GM21447 (cell line): Measurements from ENCODE around the gene MRPL53.
"Not testable (repeated sequence)": the region's sequence is repeated elsewhere in the genome, so short reads cannot be mapped to it uniquely, and the experiment has no call there.

Experiments used
- ATAC-seq: cut with Tn5 transposase; IDR thresholded peaks from one replicate; pipeline ENCODE4 v1.9.1; 2021; ENCODE audit not compliant: unreplicated experiment

MRPL53 gene

DNA sequence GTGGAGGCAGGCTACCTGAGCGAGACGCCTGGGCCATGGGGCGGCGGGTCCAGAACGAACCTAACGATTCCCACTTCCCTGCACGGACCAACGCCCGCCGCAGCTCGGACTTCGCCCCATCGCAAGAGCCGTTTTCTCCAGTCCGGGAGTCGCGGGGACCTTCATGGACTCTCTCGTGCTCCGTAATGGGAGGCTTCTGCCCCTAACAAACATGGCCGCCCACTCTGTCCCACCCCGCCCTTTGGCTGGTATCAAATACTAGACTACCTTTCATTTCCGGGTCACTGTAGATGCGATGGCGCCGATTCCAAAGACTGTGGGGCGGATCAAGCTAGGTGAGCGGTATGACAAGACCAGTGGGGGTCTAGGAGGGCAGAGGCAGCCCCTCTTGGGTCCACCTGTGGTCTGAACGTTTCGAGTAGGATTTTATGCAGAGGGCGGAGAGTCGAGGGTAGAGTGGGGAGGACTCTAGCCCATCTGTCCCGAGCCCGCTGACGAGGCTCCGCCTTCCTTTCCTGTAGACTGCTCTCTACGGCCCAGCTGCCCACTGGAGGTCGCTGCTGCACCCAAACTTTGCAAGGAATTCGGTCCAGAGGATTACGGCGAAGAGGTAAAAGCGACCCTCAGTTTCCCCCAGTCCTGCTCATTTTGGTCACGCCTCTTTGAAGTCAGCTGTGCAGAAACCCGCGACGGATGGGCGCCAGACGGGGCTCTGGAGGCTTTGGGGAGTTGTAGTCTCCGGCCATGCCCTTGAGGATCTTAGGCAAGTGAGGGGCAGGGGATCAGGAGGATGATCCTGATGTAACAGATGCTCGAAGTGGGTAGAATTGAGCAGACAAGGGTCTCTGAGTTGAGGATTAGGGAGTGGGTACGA lies 10.6 kb upstream of the MRPL53 start, which contains the start of the genes CCDC142 and TTC31:
TSS of gene CCDC142 (minus strand) at position 198 of the 874 bp plus-strand sequence. CDS start at position 37, 161 bp downstream.
TSS of gene TTC31 (plus strand) at position 281 of the 874 bp plus-strand sequence. CDS start at position 296, 15 bp downstream.
- ATAC-seq: peak; percentile 94

DNA sequence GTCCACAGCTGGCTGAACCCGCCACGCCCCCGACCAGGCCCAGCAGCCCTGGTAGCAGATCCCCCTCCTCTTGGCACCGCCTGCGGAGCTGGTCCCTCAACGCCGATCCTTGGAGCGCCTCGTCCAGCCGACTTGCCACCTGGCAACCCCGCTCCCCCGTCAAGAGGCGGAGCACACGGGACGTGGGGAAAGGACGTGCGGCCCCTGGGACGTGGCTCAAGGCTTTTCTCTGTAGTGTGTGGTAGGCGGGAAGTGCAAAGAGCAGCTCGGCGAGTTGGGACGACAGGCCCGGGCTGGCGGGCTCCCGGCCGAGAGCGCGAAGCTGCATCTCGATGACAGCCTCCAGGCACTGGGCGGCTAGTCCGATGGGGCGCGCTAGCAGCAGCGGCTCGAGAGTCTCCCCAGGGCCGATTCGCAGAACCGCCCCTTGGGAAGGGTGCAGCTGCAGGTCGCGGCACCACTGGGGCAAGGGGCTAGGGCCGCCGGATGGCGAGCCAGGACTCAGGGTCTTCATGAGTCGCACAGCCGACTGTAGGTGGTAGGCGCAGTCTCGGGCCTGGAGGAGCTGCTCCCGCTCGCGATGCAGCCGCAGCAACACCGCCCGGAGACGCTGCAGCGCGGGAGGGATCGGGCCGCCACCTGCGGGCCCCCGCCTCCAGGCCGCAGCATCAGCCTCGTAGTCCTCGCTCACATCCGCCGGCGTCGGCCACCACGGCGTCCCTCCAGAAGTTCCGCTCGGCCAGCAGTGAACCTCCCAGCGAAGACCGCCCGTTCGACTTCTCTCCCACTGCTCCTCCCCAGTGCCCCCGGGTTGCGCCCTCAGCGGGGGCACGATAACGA lies 9.7 kb upstream of the MRPL53 start:
- ATAC-seq: peak; percentile 38

DNA sequence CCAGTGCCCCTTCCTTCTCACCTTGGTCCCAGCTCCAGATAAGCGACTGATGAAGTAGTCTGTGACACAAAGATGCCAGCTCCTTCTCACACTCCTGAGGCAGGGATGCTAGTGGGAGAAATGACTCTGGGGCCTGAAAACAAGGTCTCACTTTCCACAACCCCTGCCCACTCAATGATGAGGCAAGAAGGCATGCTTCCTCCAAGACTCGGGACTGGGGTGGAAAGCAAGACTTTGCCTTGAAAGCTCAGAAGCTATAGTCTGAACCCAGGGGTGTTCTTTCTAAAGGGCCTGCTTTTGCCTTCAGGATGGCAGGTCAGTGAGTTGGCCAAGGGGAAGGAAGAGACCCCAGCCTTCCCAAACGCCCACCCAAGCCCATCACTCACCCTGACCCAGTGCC lies 9.0 kb upstream of the MRPL53 start:
- ATAC-seq: no peak

DNA sequence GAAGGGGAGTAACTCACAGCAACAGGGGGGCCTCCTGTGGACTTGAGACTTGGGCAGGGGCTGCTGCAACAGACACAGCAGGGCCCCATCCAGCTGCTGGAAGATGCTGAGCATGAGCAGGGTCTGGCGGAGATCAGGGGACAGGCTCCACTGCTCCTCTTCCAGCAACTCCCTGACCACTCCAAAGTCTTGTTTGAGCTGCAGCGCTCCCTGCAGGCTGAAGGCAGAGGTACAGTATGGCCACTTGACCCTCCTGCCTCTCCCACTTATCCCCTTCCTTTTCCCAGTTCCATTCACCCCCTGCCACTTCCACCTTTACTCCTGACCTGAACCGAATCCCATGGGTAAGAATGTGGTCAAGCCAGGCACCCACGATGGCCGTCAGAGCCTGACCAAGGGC lies 2.4 kb upstream of the MRPL53 start:
- ATAC-seq: no peak

DNA sequence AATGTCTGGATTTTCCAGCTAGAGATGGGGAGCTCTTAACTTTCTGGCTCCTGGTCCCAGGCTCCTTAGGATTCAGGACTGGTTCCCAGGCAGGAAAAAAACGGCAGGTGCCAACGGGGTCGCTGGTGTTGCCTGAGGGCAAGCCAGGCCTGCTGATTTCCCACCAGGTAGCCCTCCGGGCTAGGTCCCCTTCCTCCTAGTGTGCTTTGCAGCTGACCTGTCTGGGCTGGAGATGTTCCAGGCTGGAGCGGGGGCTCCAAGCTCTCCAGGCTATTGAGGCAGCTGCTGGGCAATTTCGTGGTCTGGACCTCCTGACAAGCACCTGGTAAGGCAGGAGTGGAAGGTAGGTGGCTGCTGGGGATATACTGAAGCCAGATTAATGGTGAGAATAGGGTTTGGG lies 2.0 kb upstream of the MRPL53 start:
- no peak for ATAC-seq

DNA sequence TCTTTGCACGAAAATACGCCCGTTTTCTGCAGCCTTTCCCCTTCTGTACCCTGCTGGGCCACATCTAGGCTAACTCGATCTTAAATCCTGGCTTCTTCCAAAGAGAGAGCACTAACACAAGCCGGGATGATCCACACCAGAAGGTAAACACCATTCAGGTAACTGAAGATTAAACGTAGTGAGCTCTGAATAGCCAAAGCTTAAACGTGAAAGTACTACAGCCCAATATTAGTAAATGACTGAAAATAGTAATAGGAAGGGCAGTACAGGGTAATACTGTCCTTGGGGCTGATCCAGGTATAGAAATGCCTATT lies 422 bp upstream of the MRPL53 start:
- no peak for ATAC-seq

DNA sequence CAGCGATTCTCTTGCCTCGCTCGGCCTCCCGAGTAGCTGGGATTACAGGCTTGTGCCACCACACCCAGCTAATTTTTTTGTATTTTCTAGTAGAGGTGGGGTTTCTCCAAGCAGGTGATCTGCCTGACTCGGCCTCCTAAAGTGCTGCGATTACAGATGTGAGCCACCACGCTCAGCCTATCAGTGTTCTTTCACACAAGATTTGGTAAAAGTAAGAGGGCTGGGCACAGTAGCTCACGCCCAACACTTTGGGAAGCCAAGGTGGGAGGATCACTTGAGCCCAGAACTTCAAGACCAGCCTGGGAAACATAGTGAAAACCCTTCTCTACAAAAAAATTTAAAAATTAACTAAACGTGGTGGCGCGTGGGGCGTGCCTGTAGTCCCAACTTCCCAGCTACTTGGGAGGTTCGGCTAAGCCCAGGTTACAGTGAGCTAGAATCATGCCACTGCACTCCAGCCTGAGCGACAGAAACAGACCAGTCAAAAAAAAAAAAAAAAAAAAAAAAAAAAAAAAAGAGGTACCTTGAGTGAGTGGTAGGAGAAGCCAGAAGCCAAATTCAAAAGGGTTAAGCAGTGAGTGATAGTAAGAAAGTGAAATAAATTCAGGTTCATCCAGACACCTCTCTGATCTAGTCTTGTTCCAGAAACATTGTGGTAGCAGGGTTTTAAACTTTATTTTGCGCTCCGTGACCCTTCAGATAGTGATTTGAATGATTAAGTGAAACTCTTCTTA lies 981 bp downstream of the MRPL53 start:
- no peak for ATAC-seq

DNA sequence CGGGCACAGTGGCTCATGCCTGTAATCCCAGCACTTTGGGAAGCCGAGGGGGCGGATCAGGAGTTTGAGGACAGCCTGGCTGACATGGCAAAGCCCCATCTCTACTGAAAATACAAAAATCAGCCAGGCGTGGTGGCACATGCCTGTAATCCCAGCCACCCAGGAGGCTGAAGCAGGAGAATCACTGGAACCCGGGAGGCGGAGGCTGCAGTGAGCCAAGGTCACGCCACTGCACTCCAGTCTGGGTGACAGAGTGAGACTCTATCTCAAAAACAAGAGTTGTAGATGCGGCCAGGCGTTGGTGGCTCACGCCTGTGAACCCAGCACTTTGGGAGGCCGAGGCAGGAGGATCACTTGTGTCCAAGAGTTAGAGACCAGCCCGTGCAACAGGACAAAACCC lies 1.7 kb downstream of the MRPL53 start:
- not testable (repeated sequence) for ATAC-seq

DNA sequence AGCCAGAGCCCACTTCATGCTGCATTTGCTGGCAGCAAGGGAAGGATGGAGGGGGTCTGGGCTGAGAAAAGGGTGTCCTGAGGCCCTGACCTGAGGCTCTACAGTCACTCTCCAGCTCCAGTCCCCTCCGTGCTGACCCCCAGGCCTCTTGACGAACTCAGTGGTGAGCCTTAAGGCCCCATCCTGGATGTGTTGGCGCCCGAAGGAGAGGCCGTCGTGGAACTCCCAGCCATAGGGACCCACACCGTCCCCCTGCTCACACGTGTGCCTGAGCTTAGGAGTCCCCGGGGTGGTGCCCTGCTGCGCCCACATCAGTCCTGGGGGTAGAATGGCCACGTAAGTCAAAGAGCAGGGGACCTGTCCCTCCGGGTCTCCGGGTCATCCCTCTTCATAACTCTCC lies 8.1 kb downstream of the MRPL53 start:
- no peak for ATAC-seq

DNA sequence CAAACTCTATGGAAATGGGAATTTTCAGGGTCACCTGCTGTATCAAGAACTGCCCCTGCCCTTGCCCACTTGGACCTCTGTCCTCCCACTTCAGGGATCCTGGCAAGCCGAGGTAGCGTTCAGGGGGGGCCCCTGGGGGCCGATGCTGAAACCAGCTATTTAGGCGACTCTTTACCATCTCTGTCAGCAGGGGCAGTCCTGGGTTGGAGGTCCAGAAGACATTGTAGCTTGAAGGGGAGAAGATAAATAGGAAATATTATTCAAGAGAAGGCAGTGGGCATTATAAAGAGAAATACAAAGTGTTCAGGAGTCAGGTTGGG lies 9.7 kb downstream of the MRPL53 start:
- no peak for ATAC-seq

DNA sequence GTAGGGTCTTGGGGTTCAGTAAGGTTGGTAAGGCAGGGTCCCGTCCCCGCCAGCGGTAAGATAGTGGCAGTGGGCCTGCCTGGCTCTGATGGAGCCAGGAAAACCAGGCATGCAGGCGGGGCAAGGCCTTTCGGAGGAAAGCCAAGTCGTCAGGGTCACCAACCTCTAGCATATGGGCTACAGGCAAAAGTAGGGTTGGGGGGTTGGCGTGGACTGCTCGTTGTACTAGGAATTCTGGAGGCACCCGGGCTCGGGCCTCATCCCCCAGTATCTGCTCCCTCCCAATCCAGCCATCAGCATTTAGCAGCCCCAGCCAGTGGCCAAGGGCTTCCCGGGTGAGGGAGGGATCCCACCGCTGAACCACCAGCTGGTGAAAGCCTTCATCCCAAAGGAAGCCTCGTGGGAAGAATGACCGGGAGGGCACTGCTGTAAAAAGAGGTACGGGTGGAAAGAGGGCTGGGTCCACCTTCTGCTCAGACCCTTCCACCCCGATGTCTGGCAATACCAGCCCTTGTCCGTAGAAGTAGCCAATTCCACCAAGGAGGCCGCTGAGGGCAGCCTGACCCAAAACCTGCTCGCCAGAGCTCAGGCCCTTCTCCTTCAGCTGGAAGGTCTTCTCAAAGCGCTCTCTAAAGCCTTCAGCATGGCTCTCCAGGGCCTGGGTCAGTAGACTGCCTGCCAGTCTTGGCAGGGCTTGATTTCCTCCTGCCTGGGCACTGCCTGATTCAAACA lies 10.3 kb downstream of the MRPL53 start:
- ATAC-seq: no peak

DNA sequence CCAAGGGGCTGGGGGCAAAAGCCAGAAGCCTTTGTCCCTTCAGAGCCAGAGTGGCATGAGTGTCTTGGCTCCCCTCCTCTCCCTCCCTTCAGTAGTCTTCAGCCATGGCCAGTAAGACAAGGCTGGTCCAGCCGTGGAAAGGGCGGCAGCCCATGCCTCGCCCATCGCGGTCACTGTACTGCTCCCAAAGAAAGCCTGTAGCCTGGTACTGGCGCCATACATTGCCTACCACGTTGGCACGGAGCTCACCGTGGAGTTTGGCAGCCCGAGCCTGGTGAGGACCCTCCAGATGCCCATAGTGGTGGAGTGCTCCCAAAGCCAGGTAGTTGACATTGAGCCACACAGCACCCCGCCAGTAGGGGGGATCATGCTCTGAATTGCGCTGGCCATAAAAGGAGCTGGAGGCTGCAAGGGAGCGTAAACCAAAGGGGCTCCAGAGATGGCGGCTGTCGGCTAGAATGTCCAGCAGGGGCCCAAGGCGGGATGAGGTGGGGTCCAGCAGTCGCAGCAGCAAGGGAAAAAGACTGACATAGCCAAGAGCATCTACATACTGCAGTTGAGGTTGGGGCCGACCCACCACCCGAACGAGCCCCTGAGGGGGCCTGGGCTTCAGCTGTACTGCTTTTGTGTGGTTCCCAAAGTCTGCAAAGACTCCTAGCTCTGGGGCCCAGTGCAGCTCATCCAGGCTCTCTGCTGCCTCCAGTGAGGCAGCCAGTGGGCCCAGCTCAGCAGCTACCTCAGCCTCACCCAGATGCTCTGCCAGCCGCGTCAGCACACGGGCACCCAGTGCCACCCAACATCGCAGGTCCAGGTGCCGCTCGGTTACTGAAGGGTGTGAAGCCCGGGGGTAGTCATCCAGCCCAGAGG lies 11.1 kb downstream of the MRPL53 start:
- no peak for ATAC-seq

DNA sequence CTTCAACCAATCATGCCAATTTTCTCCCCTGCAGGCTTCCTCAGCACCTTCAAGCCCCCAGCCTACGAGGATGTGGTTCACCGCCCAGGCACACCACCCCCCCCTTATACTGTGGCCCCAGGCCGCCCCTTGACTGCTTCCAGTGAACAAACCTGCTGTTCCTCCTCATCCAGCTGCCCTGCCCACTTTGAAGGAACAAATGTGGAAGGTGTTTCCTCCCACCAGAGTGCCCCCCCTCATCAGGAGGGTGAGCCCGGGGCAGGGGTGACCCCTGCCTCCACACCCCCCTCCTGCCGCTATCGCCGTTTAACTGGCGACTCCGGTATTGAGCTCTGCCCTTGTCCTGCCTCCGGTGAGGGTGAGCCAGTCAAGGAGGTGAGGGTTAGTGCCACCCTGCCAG lies 12.3 kb downstream of the MRPL53 start:
- not testable (repeated sequence) for ATAC-seq

DNA sequence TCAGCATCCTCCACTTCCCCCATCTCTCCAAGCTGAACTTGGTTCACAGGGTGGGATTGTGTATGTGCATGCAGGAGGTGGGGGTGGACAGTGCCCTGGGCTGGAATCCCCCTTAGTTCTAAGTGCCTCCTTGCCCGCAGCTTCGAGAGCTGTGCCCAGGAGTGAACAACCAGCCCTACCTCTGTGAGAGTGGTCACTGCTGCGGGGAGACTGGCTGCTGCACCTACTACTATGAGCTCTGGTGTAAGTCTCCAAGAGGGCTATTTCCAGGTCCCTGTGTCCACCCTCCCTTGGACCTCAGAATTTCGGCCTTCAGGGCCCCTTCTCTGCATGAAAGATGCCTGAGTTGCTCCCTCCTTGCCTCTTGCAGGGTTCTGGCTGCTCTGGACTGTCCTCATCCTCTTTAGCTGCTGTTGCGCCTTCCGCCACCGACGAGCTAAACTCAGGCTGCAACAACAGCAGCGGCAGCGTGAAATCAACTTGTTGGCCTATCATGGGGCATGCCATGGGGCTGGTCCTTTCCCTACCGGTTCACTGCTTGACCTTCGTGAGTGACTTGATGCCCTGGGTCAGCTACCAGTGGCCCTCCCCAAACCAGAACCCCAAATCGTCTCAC lies 12.9 kb downstream of the MRPL53 start:
- ATAC-seq: not testable (repeated sequence)

DNA sequence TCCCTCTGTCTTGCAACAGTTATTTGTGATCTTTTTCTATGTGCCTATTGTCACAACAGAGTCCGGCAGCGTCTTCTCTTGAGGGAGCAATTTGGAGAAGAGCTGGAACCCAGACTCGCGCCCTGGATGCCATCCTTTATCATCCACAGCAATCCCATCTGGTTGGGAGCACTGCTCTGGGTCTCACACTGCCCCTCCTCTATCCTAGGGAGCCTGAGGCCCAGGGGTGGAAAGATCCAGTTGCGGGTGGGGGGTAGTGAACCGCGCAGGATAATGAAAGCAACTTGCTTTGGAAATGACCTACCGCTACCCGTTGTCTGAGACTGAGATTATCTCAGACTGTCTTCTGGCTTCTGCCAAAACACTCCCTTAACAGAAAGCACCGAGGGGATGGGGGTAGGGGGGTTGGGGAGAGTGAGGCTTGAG lies 13.5 kb downstream of the MRPL53 start:
- no peak for ATAC-seq

DNA sequence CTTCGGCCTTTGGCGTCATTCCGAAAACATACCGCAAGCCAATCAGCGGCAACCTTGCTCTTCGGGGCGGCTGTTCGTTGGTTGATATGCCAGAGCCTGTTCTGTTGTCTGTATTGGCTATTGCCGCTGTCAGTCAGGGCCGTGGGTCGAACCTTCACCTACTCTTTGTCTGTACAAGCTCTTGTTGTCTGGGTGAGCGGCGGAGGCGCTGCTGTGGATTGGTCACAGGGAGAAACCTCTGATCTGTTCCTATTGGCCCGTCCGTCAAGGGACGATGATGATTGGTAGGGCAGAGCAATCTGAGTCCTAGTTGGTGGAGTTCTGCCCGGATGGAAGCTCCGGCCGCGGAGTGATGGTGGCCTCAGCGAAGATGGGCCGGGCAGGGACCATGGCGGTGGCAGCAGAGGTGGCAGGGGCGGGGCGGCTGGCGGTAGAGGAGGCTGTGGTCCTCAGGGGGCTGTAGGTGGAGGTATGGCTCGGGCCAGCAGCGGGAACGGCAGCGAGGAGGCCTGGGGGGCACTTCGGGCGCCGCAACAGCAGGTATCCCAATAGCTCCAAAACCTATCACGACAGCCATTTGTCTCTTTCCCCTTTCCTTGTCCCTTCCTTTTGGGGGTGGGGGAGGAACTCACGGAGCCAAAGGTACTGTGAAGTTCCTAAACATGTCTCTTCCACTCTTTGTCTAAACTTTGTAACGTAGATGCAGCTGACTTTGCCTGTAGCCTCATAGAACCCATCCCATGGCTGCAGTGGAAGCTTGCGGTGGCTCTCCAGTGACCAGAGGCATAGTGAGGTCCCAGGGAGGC lies 14.1 kb downstream of the MRPL53 start, which contains the start of gene WBP1:
TSS of gene WBP1 (plus strand) at position 307 of the 806 bp plus-strand sequence. CDS start at position 472, 165 bp downstream.
- peak; percentile 86 for ATAC-seq

DNA sequence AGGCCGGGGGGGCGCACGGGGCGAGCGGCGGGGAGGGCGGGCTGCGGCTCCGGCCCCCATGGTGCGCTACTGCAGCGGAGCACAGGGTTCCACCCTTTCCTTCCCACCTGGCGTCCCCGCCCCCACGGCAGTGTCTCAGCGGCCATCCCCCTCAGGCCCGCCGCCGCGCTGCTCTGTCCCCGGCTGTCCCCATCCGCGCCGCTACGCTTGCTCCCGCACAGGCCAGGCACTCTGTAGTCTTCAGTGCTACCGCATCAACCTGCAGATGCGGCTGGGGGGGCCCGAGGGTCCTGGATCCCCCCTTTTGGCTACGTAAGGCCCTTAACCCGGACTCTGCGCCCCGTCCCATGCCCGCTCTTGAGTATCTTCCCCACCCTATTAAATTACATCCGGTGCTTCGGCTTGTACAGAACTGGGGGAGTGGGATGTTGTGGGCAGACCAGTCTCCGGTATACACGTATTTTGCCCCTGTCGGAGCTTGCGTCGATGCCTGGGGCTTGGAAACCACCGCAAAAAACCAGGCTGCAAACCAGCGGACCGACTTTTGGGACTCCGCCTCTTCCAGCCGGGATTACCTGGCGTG lies 14.8 kb downstream of the MRPL53 start:
- ATAC-seq: peak; percentile 30

DNA sequence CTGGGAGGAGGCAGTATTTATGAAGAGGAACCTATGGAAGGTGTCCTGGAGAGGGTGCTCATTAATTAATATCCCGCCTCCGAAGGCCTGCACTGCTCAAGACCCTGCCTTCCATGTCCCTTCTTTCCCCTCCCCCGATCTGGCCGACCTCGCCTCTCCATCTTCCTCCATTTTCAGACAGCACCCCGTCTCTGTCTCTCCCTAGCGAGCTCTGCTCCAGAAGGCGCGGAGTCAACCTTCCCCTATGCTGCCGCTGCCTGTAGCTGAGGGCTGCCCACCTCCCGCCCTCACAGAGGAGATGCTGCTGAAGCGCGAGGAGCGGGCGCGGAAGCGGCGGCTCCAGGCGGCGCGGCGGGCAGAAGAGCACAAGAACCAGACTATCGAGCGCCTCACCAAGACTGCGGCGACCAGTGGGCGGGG lies 15.3 kb downstream of the MRPL53 start:
- no peak for ATAC-seq
